ENCODE measurements around the gene C1orf53. TPM values are rescaled to one million over a fixed set of nuclear protein-coding genes. Genes with fewer than 3 reads are reported as not detected.
"Not testable (repeated sequence)": the region's sequence is repeated elsewhere in the genome, so short reads cannot be mapped to it uniquely, and the experiment has no call there.

C1orf53 gene
- total and polyA plus RNA-seq, 4 experiments from 2014 or later = not detected

GRCh38 chr1:197868751-197869489 lies 33.5 kb upstream of the C1orf53 start:
- DNase-seq = peak; percentile 47 to 55 (median 50)
- intact Hi-C loops (cut with micrococcal nuclease) = loop anchor here (1.0 to 10.0 kb wide), 7 partner anchors 92 to 596 kb away; no protein-coding TSS in a partner anchor
- no peaks in the 10 kb centered on the region for H3K27me3 ChIP-seq (ENCODE audit: insufficient read depth, low read length)
- H3K27me3 Mint-ChIP-seq = no peaks in the 10 kb centered on the region
- POLR2A ChIA-PET (ENCODE audit: partially characterized antibody) = interaction anchor here (0.6 to 1.3 kb wide), 3 partner anchors 15 to 175 kb away, joined by 3 read pairs; partner anchors contain the start of gene DENND1B
- no peaks in the 10 kb centered on the region for H3K9me3 Mint-ChIP-seq
- no peaks in the 10 kb centered on the region for H3K36me3 Mint-ChIP-seq
- no peak overlapping the region for H3K4me3 Mint-ChIP-seq
- H3K4me1 ChIP-seq (ENCODE audit: insufficient read depth, low read length) = no peaks in the 10 kb centered on the region
- CTCF ChIA-PET (ENCODE audit: partially characterized antibody) = interaction anchor here (0.5 to 3.9 kb wide), 35 partner anchors 9 to 429 kb away, joined by 3 to 67 read pairs (median 4); partner anchors contain the start of genes DENND1B and LHX9
- H3K27ac ChIP-seq (ENCODE audit: low read depth, low read length) = no peak overlapping the region
- H3K9me3 ChIP-seq (ENCODE audit: control insufficient read depth in 1 of 2, low read length in 2 of 2) = no peaks in the 10 kb centered on the region
- H3K36me3 ChIP-seq (ENCODE audit: insufficient read depth, low read length) = no peaks in the 10 kb centered on the region
- H3K27ac Mint-ChIP-seq = no peak overlapping the region
- H3K4me1 Mint-ChIP-seq = no peaks in the 10 kb centered on the region
- H3K4me3 ChIP-seq (ENCODE audit: low read length in 2 of 2) = no peak overlapping the region

GRCh38 chr1:197869490-197870077 lies 32.8 kb upstream of the C1orf53 start:
- Mint-ChIP-seq H3K27me3 (no peaks in the 10 kb centered on the region), H3K4me3 (no peak overlapping the region), H3K36me3 (no peaks in the 10 kb centered on the region), H3K4me1 (no peaks in the 10 kb centered on the region), H3K27ac (no peak overlapping the region), H3K9me3 (no peaks in the 10 kb centered on the region)
- H3K36me3 ChIP-seq (ENCODE audit: insufficient read depth, low read length) = no peaks in the 10 kb centered on the region
- no peak overlapping the region for H3K27ac ChIP-seq (ENCODE audit: low read depth, low read length)
- DNase-seq = no peak
- no peak overlapping the region for H3K4me3 ChIP-seq (ENCODE audit: low read length in 2 of 2)
- no peaks in the 10 kb centered on the region for H3K4me1 ChIP-seq (ENCODE audit: insufficient read depth, low read length)
- ChIA-PET CTCF (ENCODE audit: partially characterized antibody) (interaction anchor here (0.5 to 3.9 kb wide), 32 partner anchors 9 to 430 kb away, joined by 3 to 67 read pairs (median 4); partner anchors contain the start of genes DENND1B and LHX9), POLR2A (ENCODE audit: partially characterized antibody) (interaction anchor here (1.3 kb wide), 1 partner anchor 94 kb away, joined by 3 read pairs; the partner anchor contains the start of gene DENND1B)
- intact Hi-C loops (cut with micrococcal nuclease) = loop anchor here (1.0 to 10.0 kb wide), 7 partner anchors 93 to 595 kb away; no protein-coding TSS in a partner anchor
- H3K9me3 ChIP-seq (ENCODE audit: control insufficient read depth in 1 of 2, low read length in 2 of 2) = no peaks in the 10 kb centered on the region
- no peaks in the 10 kb centered on the region for H3K27me3 ChIP-seq (ENCODE audit: insufficient read depth, low read length)

GRCh38 chr1:197876894-197877293 lies 25.5 kb upstream of the C1orf53 start:
- DNase-seq = no peak
- no peaks in the 10 kb centered on the region for H3K9me3 ChIP-seq (ENCODE audit: control insufficient read depth in 1 of 2, low read length in 2 of 2)
- no peaks in the 10 kb centered on the region for H3K36me3 ChIP-seq (ENCODE audit: insufficient read depth, low read length)
- Mint-ChIP-seq H3K4me3 (no peak overlapping the region), H3K9me3 (peaks cover 0 to 27% (median 22%) of the 10 kb centered on the region in 8 donors), H3K27ac (no peak overlapping the region), H3K4me1 (no peaks in the 10 kb centered on the region), H3K36me3 (no peaks in the 10 kb centered on the region), H3K27me3 (peaks cover 9 to 14% of the 10 kb centered on the region in 2 donors)
- intact Hi-C loops (cut with micrococcal nuclease) = no loop called here
- no peak overlapping the region for H3K4me3 ChIP-seq (ENCODE audit: low read length in 2 of 2)
- no peaks in the 10 kb centered on the region for H3K27me3 ChIP-seq (ENCODE audit: insufficient read depth, low read length)
- ChIA-PET POLR2A (ENCODE audit: partially characterized antibody) (no interaction called here), CTCF (ENCODE audit: partially characterized antibody) (no interaction called here)
- no peaks in the 10 kb centered on the region for H3K4me1 ChIP-seq (ENCODE audit: insufficient read depth, low read length)
- H3K27ac ChIP-seq (ENCODE audit: low read depth, low read length) = no peak overlapping the region

- H3K4me3 ChIP-seq (ENCODE audit: low read length in 2 of 2); H3K4me3 Mint-ChIP-seq; H3K4me1 ChIP-seq (ENCODE audit: insufficient read depth, low read length); POLR2A ChIA-PET (ENCODE audit: partially characterized antibody); H3K36me3 Mint-ChIP-seq; intact Hi-C loops (cut with micrococcal nuclease); H3K4me1 Mint-ChIP-seq; H3K27ac ChIP-seq (ENCODE audit: low read depth, low read length); H3K36me3 ChIP-seq (ENCODE audit: insufficient read depth, low read length); H3K9me3 ChIP-seq (ENCODE audit: control insufficient read depth in 1 of 2, low read length in 2 of 2); H3K27ac Mint-ChIP-seq; CTCF ChIA-PET (ENCODE audit: partially characterized antibody); DNase-seq; H3K27me3 ChIP-seq (ENCODE audit: insufficient read depth, low read length): not testable (repeated sequence)
- peaks cover 3 to 27% (median 22%) of the 10 kb centered on the region in 8 donors for H3K9me3 Mint-ChIP-seq
- H3K27me3 Mint-ChIP-seq = peaks cover 33 to 35% of the 10 kb centered on the region in 2 donors
Measured at GRCh38 chr1:197880385-197880784, 22.0 kb upstream of the C1orf53 start.

- peaks cover 3 to 17% (median 11%) of the 10 kb centered on the region in 8 donors for H3K9me3 Mint-ChIP-seq
- H3K36me3 ChIP-seq (ENCODE audit: insufficient read depth, low read length); DNase-seq; H3K4me3 Mint-ChIP-seq; intact Hi-C loops (cut with micrococcal nuclease); CTCF ChIA-PET (ENCODE audit: partially characterized antibody); H3K9me3 ChIP-seq (ENCODE audit: control insufficient read depth in 1 of 2, low read length in 2 of 2); H3K4me1 ChIP-seq (ENCODE audit: insufficient read depth, low read length); H3K27ac ChIP-seq (ENCODE audit: low read depth, low read length); H3K27me3 ChIP-seq (ENCODE audit: insufficient read depth, low read length); POLR2A ChIA-PET (ENCODE audit: partially characterized antibody); H3K4me1 Mint-ChIP-seq; H3K36me3 Mint-ChIP-seq; H3K27ac Mint-ChIP-seq; H3K4me3 ChIP-seq (ENCODE audit: low read length in 2 of 2): not testable (repeated sequence)
- peaks cover 36 to 40% of the 10 kb centered on the region in 2 donors for H3K27me3 Mint-ChIP-seq
Measured at GRCh38 chr1:197882241-197882640, 20.2 kb upstream of the C1orf53 start.

GRCh38 chr1:197884173-197884572 lies 18.3 kb upstream of the C1orf53 start:
- Mint-ChIP-seq H3K4me3 (no peak overlapping the region), H3K4me1 (no peaks in the 10 kb centered on the region), H3K27ac (no peak overlapping the region), H3K27me3 (peaks cover 38 to 40% of the 10 kb centered on the region in 2 donors), H3K9me3 (peaks cover 0 to 3% (median 0%) of the 10 kb centered on the region in 8 donors), H3K36me3 (no peaks in the 10 kb centered on the region)
- no peak overlapping the region for H3K4me3 ChIP-seq (ENCODE audit: low read length in 2 of 2)
- no peak for DNase-seq
- POLR2A ChIA-PET (ENCODE audit: partially characterized antibody) = no interaction called here
- CTCF ChIA-PET (ENCODE audit: partially characterized antibody) = no interaction called here
- H3K27me3 ChIP-seq (ENCODE audit: insufficient read depth, low read length) = no peaks in the 10 kb centered on the region
- no peaks in the 10 kb centered on the region for H3K36me3 ChIP-seq (ENCODE audit: insufficient read depth, low read length)
- intact Hi-C loops (cut with micrococcal nuclease) = no loop called here
- no peaks in the 10 kb centered on the region for H3K4me1 ChIP-seq (ENCODE audit: insufficient read depth, low read length)
- H3K27ac ChIP-seq (ENCODE audit: low read depth, low read length) = no peak overlapping the region
- H3K9me3 ChIP-seq (ENCODE audit: control insufficient read depth in 1 of 2, low read length in 2 of 2) = no peaks in the 10 kb centered on the region

GRCh38 chr1:197890936-197891335 lies 11.5 kb upstream of the C1orf53 start:
- Histone ChIP-seq H3K27me3 (ENCODE audit: insufficient read depth, low read length) (peaks cover 4% of the 10 kb centered on the region), H3K4me3 (ENCODE audit: low read length in 2 of 2) (no peak overlapping the region), H3K27ac (ENCODE audit: low read depth, low read length) (no peak overlapping the region), H3K9me3 (ENCODE audit: control insufficient read depth in 1 of 2, low read length in 2 of 2) (no peaks in the 10 kb centered on the region), H3K36me3 (ENCODE audit: insufficient read depth, low read length) (no peaks in the 10 kb centered on the region), H3K4me1 (ENCODE audit: insufficient read depth, low read length) (no peaks in the 10 kb centered on the region)
- Mint-ChIP-seq H3K4me1 (no peaks in the 10 kb centered on the region), H3K36me3 (no peaks in the 10 kb centered on the region), H3K27me3 (peaks cover 34 to 43% of the 10 kb centered on the region in 2 donors), H3K4me3 (no peak overlapping the region), H3K27ac (no peak overlapping the region), H3K9me3 (peaks cover 0 to 7% (median under 1%) of the 10 kb centered on the region in 8 donors)
- CTCF ChIA-PET (ENCODE audit: partially characterized antibody) = interaction anchor here (0.9 kb wide), 1 partner anchor 33 kb away, joined by 3 read pairs; no protein-coding TSS in a partner anchor
- no peak for DNase-seq
- intact Hi-C loops (cut with micrococcal nuclease) = no loop called here
- POLR2A ChIA-PET (ENCODE audit: partially characterized antibody) = no interaction called here
